Fibroblast of the conjunctiva (primary cell): ENCODE results near the gene FGF3.

ENCODE experiments used
- DNase-seq: peaks from one replicate; pipeline ENCODE4 v3.0.0-alpha.2; 2010; ENCODE audit warnings: low read depth

Gene FGF3

GRCh38 chr11:69843529-69843921 is 24.3 kb upstream of the FGF3 start:
- no peak for DNase-seq

GRCh38 chr11:69842746-69843528 is 23.7 kb upstream of the FGF3 start:
- DNase-seq, result no peak

GRCh38 chr11:69841859-69842698 is 22.9 kb upstream of the FGF3 start:
- no peak for DNase-seq

GRCh38 chr11:69841170-69841858 is 22.1 kb upstream of the FGF3 start:
- DNase-seq, result no peak

- DNase-seq, result no peak
These were observed 21.4 kb upstream of the FGF3 start for GRCh38 chr11:69840371-69841169.

- DNase-seq, result no peak
These were observed 20.3 kb upstream of the FGF3 start for GRCh38 chr11:69839516-69839915.

- no peak for DNase-seq
These were observed 18.6 kb upstream of the FGF3 start for GRCh38 chr11:69837791-69838190.

- no peak for DNase-seq
These were observed 17.2 kb upstream of the FGF3 start for GRCh38 chr11:69836401-69836800.

GRCh38 chr11:69834811-69835800 is 15.9 kb upstream of the FGF3 start:
- no peak for DNase-seq

- DNase-seq, result no peak
These were observed 15.0 kb upstream of the FGF3 start for GRCh38 chr11:69834251-69834650.

GRCh38 chr11:69832561-69833413 is 13.6 kb upstream of the FGF3 start:
- no peak for DNase-seq

GRCh38 chr11:69831985-69832384 is 12.8 kb upstream of the FGF3 start:
- no peak for DNase-seq

- no peak for DNase-seq
These were observed 10.9 kb upstream of the FGF3 start for GRCh38 chr11:69830086-69830485.

- DNase-seq, result no peak
These were observed 9.7 kb upstream of the FGF3 start for GRCh38 chr11:69828971-69829344.

GRCh38 chr11:69828276-69828970 is 9.2 kb upstream of the FGF3 start:
- DNase-seq, result no peak

- DNase-seq, result no peak
These were observed 7.6 kb upstream of the FGF3 start for GRCh38 chr11:69826773-69827172.

GRCh38 chr11:69825941-69826340 is 6.7 kb upstream of the FGF3 start:
- DNase-seq, result no peak

- no peak for DNase-seq
These were observed 6.0 kb upstream of the FGF3 start for GRCh38 chr11:69825037-69825834.
